Stimulated activated CD8-positive, alpha-beta memory T cell treated with anti-CD3 and anti-CD28 coated beads, Interleukin-2, amount 100 ng/mL, for 48 hours (primary cell): ENCODE measurements around the gene AIPL1.

Experiments used
- DNase-seq, 2 donors: peaks; one replicate each; pipeline ENCODE4 v3.0.0-alpha.2; 2020; ENCODE audit warnings: low read depth in 2 of 2

The AIPL1 gene

GRCh38 chr17:6421700-6422604, 13.0 kb downstream of the AIPL1 start:
- peak; percentile 41 to 68 for DNase-seq

DNA sequence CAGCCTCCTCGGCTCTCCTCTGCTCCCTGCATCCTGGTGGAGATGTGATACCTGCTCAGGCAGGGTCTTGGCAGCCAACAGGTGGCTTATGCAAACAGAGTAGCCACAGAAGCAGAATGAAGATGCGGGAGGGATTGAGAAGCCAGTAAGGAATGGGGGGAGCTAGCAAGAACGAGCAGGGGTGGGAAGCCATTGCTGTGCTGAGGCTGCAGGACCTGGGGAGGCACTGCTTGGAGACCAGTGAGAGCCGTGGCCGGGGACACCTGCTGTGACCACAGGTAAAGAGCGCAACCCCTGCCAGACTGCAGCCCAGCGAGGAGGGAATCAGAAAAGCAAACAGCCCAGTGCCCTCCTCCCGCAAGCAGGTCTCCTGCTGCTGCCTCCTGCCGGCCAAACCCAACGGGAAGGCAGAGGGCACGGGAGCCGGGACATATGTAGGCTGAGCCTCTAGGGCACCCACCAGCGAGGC, 14.7 kb downstream of the AIPL1 start:
- DNase-seq, result no peak

- DNase-seq, result no peak
These were observed 19.3 kb downstream of the AIPL1 start for GRCh38 chr17:6415616-6416015.

- DNase-seq, result no peak
These were observed 21.9 kb downstream of the AIPL1 start for GRCh38 chr17:6413065-6413464.

DNA sequence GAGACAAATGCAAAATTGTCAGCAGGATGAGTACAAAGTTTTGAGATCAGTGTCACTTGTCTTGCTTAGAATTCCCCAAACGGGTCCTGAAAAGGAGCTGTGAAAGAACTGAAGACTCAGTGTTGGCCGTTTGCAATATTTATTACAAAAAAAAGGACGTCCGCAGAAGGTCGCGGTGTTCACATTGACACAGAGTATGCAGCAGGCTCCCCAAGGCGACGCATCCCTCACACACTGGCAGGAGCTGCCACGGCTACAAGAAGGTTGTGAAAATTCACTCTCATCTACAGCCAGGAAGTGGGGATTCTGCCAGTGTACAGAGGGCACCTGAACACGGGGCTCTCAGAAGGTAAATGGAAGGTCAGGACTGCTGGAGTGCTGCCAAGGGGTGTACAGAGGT, 26.2 kb downstream of the AIPL1 start:
- DNase-seq, result no peak

- DNase-seq, result no peak
These were observed 26.6 kb downstream of the AIPL1 start for GRCh38 chr17:6408276-6408675.

GRCh38 chr17:6402258-6402657, 32.7 kb downstream of the AIPL1 start:
- DNase-seq, result no peak

GRCh38 chr17:6398955-6399354, 36.0 kb downstream of the AIPL1 start:
- no peak for DNase-seq

- DNase-seq, result no peak
These were observed 40.8 kb downstream of the AIPL1 start for GRCh38 chr17:6394055-6394606.

DNA sequence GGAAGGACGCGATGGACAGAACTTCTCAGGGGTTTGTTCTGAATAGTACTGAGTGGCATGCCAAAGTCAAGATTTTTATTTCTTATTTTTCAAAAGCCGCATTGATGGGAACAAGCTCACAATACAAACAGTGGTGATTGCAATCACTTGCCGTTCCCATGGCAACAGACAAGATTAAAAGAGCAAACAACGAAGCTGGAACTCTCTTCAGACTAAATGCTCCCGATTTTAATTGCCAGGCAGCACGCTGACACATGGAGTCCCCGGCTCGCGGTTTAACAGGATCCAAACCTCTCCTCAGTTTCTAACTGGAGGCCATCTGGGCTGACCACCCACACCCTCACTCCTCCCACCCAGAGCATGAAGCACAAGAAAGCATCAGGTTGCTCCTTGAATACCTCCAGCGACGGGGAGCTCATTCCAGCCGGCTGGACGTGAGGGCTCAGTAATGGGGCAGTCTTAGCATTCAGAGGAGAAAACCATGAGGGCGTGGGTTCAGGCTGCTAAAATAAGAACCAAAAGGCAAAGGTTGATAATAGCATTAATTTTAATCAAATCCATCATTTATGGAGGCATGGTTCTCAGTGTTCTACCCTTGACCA, 41.5 kb downstream of the AIPL1 start:
- no peak for DNase-seq

GRCh38 chr17:6392609-6393350, 42.1 kb downstream of the AIPL1 start:
- no peak for DNase-seq

DNA sequence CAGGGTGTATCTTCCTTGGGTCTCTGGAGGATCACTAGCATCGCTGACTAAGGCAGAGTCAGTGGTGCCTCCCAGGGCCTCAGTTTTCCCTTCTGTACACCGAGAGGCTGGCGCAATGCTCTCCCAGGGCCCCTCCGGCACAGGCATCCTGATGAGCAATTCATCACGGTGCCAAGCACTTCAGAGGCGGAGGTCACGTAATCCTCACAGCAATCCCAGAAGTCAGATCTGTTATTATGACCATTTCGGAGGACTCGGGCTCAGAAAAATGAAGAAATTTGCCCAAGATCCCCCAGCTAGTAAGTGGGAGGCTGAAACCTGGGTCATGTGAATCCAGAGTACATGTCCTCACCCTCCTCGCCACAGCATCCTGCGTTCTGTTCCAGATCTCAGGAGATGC, 46.5 kb downstream of the AIPL1 start:
- DNase-seq, result no peak

DNA sequence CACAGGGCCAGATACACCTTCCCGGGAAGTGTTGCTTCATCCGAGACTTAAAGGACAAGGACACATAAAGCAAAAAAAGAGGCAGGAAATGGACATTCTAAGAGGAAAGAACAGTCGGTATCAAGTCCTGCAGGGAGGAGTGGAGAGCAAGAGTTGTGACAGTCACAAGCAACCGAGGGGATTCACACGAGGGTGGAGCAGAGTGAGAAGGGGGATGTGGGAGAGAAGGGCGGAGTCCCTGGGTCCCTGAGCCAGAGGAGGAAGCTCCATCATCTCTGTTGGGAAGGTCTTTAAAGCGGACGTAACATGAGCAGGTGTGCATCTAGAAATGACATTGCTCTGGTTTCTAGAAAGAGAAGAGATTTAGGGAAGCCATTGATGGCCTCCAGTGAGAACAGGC, 47.1 kb downstream of the AIPL1 start:
- no peak for DNase-seq

- DNase-seq, result no peak
These were observed 47.5 kb downstream of the AIPL1 start for GRCh38 chr17:6387442-6387841.

- no peak for DNase-seq
These were observed 48.8 kb downstream of the AIPL1 start for GRCh38 chr17:6386041-6386630.

DNA sequence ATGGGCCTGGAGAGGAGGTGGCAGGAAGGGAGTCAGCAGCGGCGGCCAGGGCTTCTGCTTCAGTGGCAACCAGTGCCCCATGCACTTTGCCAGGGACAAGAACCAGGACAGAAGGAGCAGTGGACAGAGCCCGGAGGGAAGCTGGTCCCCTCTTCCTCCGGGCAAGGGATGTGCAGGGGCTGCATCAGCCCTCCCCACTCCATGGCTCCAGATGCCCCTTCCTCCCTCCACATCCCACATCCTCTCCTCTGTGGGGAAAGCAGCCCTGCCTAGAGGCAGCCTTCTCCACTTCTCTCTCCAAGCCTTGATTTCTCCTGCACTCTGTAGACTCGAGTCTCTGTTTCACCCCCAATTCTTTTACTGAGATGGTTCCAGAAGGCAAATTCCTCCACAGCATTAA, 50.4 kb downstream of the AIPL1 start:
- DNase-seq, result no peak

DNA sequence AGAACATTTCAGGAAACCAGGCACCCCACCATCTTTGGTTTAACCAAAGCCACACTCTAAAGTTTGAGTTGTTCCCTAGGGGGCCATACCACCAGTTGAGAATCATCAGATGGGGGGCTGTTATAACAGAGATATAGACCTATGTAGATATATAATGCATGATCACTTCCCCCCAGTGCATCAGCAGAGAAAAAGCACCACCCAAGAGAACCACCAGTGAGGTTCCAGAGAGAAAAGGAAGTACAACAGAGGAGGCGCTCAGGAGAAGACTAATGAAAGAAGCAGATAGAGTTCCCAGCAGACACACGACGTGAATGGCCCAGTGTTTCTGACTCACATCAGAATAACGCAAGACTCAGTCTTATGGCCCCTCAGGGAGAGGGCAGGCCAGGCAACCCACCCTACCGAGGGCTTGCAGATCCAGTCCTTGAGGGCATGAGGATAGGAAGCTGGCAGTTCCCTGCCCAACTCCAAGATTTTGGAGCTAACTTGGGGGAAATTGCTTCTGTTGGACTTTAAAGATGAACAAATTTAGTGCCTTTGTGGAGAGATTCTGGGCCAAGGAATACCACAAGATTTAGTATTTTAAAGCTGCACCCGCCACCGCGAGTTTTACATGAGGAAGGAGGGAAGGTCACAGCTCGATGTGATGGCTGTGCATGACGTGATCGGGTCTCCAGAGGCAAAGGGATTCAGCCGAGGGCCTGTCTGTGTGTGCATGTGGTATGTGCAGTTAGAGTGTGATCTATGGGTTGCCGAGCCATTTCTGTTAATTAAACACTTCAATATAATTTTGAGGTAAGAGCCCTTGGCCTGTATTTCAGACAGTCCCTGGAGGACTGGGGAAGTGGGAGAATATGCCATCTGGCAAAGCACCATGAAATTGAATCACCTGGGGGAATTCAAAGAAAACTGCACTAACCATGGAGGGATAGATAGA, 53.1 kb downstream of the AIPL1 start:
- DNase-seq, result no peak

- DNase-seq, result no peak
These were observed 53.9 kb downstream of the AIPL1 start for GRCh38 chr17:6380915-6381438.

- no peak for DNase-seq
These were observed 57.0 kb downstream of the AIPL1 start for GRCh38 chr17:6377906-6378305.

- DNase-seq, result no peak
These were observed 58.0 kb downstream of the AIPL1 start for GRCh38 chr17:6376931-6377361.
